ENCODE measurements around the gene KCNAB1. TPM values are rescaled to one million over a fixed set of nuclear protein-coding genes. Genes with fewer than 3 reads are reported as not detected.

KCNAB1 gene
- total and polyA plus RNA-seq, 2 of the 8 experiments (the other 6 are each of a cell fraction or from before 2014, with no cell fraction given): 0.51 to 2.3 TPM

DNA sequence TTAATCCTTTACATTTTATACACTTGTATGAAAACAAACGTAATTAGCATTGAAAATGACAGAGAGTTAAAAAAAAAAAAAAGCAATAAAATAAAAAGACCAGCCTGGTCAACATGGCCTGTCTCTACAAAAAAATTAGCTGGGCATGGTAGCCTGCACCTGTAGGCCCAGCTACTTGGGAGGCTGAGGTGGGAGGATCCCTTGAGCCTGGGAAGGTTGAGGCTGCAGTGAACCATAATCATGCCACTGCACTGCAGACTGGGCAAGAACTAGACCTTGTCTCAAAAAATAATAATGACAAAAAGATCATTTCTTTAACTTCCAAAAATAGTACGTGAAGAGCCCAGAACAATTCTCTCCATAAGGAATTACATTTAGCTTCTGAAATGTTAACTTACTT, 432.6 kb downstream of the KCNAB1 start:
- ChIA-PET CTCF (ENCODE audit: partially characterized antibody) (interaction anchor here (0.7 kb wide), 1 partner anchor 11 kb away, joined by 3 read pairs; no protein-coding TSS in a partner anchor), POLR2A (ENCODE audit: partially characterized antibody) (interaction anchor here (1.1 to 2.7 kb wide), 2 partner anchors 10 to 42 kb away, joined by 3 to 19 read pairs; no protein-coding TSS in a partner anchor)
- Histone ChIP-seq H3K23ac (ENCODE audit: insufficient read length) (no peak overlapping the region), H3K4me3 (ENCODE audit: extremely low read depth in 1 of 4, insufficient read depth in 2 of 4, low read depth in 3 of 4, low read length in 4 of 4) (peak overlapping the region in 1 of 4 experiments; percentile 99; a peak in 2 of 8 replicates), H3K36me3 (ENCODE audit: control insufficient read depth in 2 of 4, insufficient read depth in 4 of 4, low read length in 3 of 4) (peaks cover 14 to 47% (median 26%) of the 10 kb centered on the region in 4 experiments), H2AFZ (ENCODE audit: low read length) (no peak overlapping the region), H3K4me2 (ENCODE audit: insufficient read depth in 1 of 2, low read depth in 2 of 2, low read length in 2 of 2) (peak overlapping the region in 1 of 2 experiments; percentile 72; a peak in 1 of 4 replicates), H2BK15ac (ENCODE audit: low read length) (no peak overlapping the region), H3K56ac (replicated peaks; ENCODE audit: insufficient read length, low read depth, low read length) (no peak overlapping the region), H2AK5ac (ENCODE audit: low read depth, low read length) (no peak overlapping the region), H2BK12ac (ENCODE audit: low read depth, low read length) (no peak overlapping the region), H3K18ac (ENCODE audit: extremely low read depth, low read length) (no peak overlapping the region), H3K27ac (ENCODE audit: low read depth, low read length) (no peak overlapping the region), H3K14ac (ENCODE audit: insufficient read length) (no peak overlapping the region), H3K79me1 (ENCODE audit: low read depth, low read length) (no peaks in the 10 kb centered on the region; the same call in 1 of the 2 replicates), H2BK120ac (replicated peaks; ENCODE audit: low read depth, low read length) (no peak overlapping the region), H4K20me1 (replicated peaks in 1 of 2; ENCODE audit: control insufficient read depth in 1 of 2, insufficient read depth in 2 of 2, low read length in 2 of 2) (peaks cover 0 to 7% of the 10 kb centered on the region in 2 experiments), H3K9ac (replicated peaks in 1 of 4; ENCODE audit: extremely low read depth in 1 of 4, low read depth in 3 of 4, low read length in 3 of 4) (no peak overlapping the region), H4K91ac (replicated peaks; ENCODE audit: insufficient read length, low read length) (no peak overlapping the region), H3K4me1 (replicated peaks in 1 of 4; ENCODE audit: control insufficient read depth in 3 of 4, insufficient read depth in 4 of 4, low read length in 3 of 4) (peaks cover 0 to 2% (median 0%) of the 10 kb centered on the region in 4 experiments; a peak in 2 of 7 replicates), H3K9me3 (ENCODE audit: insufficient read depth in 2 of 2, low read depth in 1 of 2, low read length in 1 of 2) (no peaks in the 10 kb centered on the region), H4K5ac (ENCODE audit: insufficient read length, low read depth, low read length) (no peak overlapping the region), H3K4ac (replicated peaks; ENCODE audit: insufficient read length, low read depth, low read length) (no peak overlapping the region), H2BK5ac (ENCODE audit: low read depth, low read length) (no peak overlapping the region), H3K79me2 (ENCODE audit: control insufficient read depth in 1 of 2, insufficient read depth in 2 of 2, low read length in 2 of 2) (peaks cover 27 to 70% of the 10 kb centered on the region in 2 experiments), H3K27me3 (replicated peaks in 1 of 4; ENCODE audit: control insufficient read depth in 3 of 4, extremely low read depth in 1 of 4, insufficient read depth in 3 of 4, low read length in 3 of 4) (no peaks in the 10 kb centered on the region), H2BK20ac (ENCODE audit: low read length) (no peak overlapping the region), H4K8ac (ENCODE audit: extremely low read depth, insufficient read depth, low read length) (no peak overlapping the region), H3K23me2 (ENCODE audit: low read depth, low read length) (peaks cover 4% of the 10 kb centered on the region)
- WGBS, 2 experiments (ENCODE audit: extremely low coverage in 1 of 2, insufficient coverage in 1 of 2, insufficient read length in 1 of 2, insufficient replicate concordance in 2 of 2, low coverage in 1 of 2, low lambda C conversion rate in 2 of 2, missing lambda C conversion rate in 1 of 2): 96% methylated on average over 2 of the region's 2 CpGs; no CpG with 5 or more reads in 1 of the 2 experiments
- DNase-seq (ENCODE audit: low read depth in 1 of 2, low spot score in 2 of 2) (no peak), FAIRE-seq (no peak)
- TF ChIP-seq KDM4A (IDR thresholded peaks at IDR 0.05; ENCODE audit: low read depth, low read length, severe bottlenecking): no peak
- TF ChIP-seq ASH2L (IDR thresholded peaks at IDR 0.05; ENCODE audit: low read length): no peak
- no peak for TF ChIP-seq CTBP2 (IDR thresholded peaks at IDR 0.05; ENCODE audit: borderline replicate concordance, insufficient read depth, insufficient read length, low read length)

Measured in H1 (cell line).